Pancreas (tissue), 10 donors: ENCODE results near the gene SKAP1. TPM values are rescaled to one million over a fixed set of nuclear protein-coding genes. Genes with fewer than 3 reads are reported as not detected.
A peak's percentile ranks its signal among the peaks of the same experiment; 100 is the strongest.

ENCODE experiments used
- ATAC-seq, 4 donors: fragments of 200-7000 bp; cut with Tn5 transposase; one replicate each; pipeline versions ENCODE4 v1.8.0 to v1.9.1; 2020; ENCODE audit warnings: mild to moderate bottlenecking in 4 of 4, moderate library complexity in 4 of 4
- DNase-seq, 6 donors: peaks; one replicate each; pipeline ENCODE4 v3.0.0-alpha.2; 2020
- FAIRE-seq: peaks from 2 replicates; lab custom pipeline; 2012; peaks lifted over from hg19 to GRCh38; lab: Jason Lieb, UNC
- H3K27ac ChIP-seq, 4 donors: fragments of 200-600 bp; sonication (generic); 1 replicate in 3 of 4; 2 replicates in 1 of 4; pipeline versions ENCODE4 v1.5.0 to v1.8.0; 2020
- H3K27me3 ChIP-seq, 4 donors: fragments of 200-600 bp; one replicate each; pipeline ENCODE4 v1.8.0; 2021
- H3K36me3 ChIP-seq, 3 donors: fragments of 200-600 bp; sonication (generic) in 1 of 3; one replicate each; pipeline versions ENCODE4 v1.5.0 to v1.8.0; 2020 to 2021
- H3K4me1 ChIP-seq, 3 donors: fragments of 200-600 bp; one replicate each; pipeline ENCODE4 v1.8.0; 2021
- H3K4me3 ChIP-seq, 4 donors: fragments of 200-600 bp; sonication (generic) in 2 of 4; one replicate each; pipeline versions ENCODE4 v1.5.0 to v1.8.0; 2020 to 2021
- H3K9me3 ChIP-seq, 4 donors: fragments of 200-600 bp; one replicate each; pipeline ENCODE4 v1.8.0; 2021
- CTCF ChIP-seq, 4 donors: fragments of 200-600 bp; sonication (generic) in 3 of 4; IDR thresholded peaks; one replicate each; pipeline versions ENCODE4 v1.5.0 to v1.8.0; 2021; ENCODE audit warnings: antibody characterized with exemption in 4 of 4
- WGBS, 2 donors: extraction: QIAGEN DNeasy Blood & Tissue Kit; methylation state at CpG; one replicate each; pipeline ENCODE4 v1.1.7; 2013; 5-methylcytosine and 5-hydroxymethylcytosine counted together
- intact Hi-C, 3 donors: fragments of 100-400 bp; cut with DNase I; formaldehyde crosslinking; loops; one replicate each; pipeline versions ENCODE4 v1.11.1 to v1.14.2; 2022
- polyA plus RNA-seq, 2 donors: library from polyadenylated mRNA; stranded (reverse); fragments of 200-250 nt; gene quantifications; one replicate each; pipeline ENCODE4 v1.2.3, GENCODE V29; 2013
- total RNA-seq, 6 donors: library from RNA; stranded (reverse); fragmentation: NEBNext Ultra II Directional in 4 of 6; extraction: Animal tissue kit (Norgen Biotek cat#: 25700) in 4 of 6; gene quantifications; one replicate each; pipeline versions ENCODE4 v1.2.1 to v1.2.4, GENCODE V29; 2021 to 2023
- donor health status: healthy with polysubstance abuse.
- donor health status: DM: no; HTN: no; CAD: no; lungs with moderate emphysema.
- donor health status: DM: no; HTN: no; CAD: no.
- donor health status: control.
- donor health status: control.
- donor health status: Bipolar disorder and iron deficiency.
- donor health status: DM: yes; HTN: yes; CAD: no.
- donor health status: DM: no; HTN: no; CAD: no.
- donor health status: DM: no; HTN: no; CAD: no.
- donor health status: DM: yes; HTN: yes; CAD: no.

SKAP1 gene
- total and polyA plus RNA-seq, 8 donors: 0.92 to 5.2 (median 3.0) TPM

GRCh38 chr17:48132385-48132784 lies 297.6 kb downstream of the SKAP1 start:
- DNase-seq (no peak), ATAC-seq (peak in 1 of 4 donors; percentile 47), FAIRE-seq (no peak)
- Histone ChIP-seq H3K27ac (no peak overlapping the region), H3K36me3 (no peaks in the 10 kb centered on the region), H3K9me3 (no peaks in the 10 kb centered on the region), H3K4me3 (no peak overlapping the region), H3K4me1 (no peaks in the 10 kb centered on the region), H3K27me3 (no peaks in the 10 kb centered on the region)
- TF ChIP-seq CTCF (IDR thresholded peaks at IDR 0.05): no peak
- intact Hi-C loops: loop anchor here in 2 of 3 donors (5.0 to 10.0 kb wide), 3 partner anchors 50 to 105 kb away; no protein-coding TSS in a partner anchor
- WGBS, 2 donors: 62 to 73% methylated on average over 5 of the region's 5 CpGs

GRCh38 chr17:48131216-48131824 lies 298.7 kb downstream of the SKAP1 start:
- peak; percentile 54 to 87 (median 74) for TF ChIP-seq CTCF (IDR thresholded peaks at IDR 0.05)
- intact Hi-C loops: loop anchor here in 2 of 3 donors (5.0 to 10.0 kb wide), 3 partner anchors 49 to 104 kb away; no protein-coding TSS in a partner anchor
- Histone ChIP-seq H3K36me3 (no peaks in the 10 kb centered on the region), H3K27ac (no peak overlapping the region), H3K9me3 (no peaks in the 10 kb centered on the region), H3K4me3 (no peak overlapping the region), H3K27me3 (no peaks in the 10 kb centered on the region), H3K4me1 (no peaks in the 10 kb centered on the region)
- FAIRE-seq: peak; percentile 47
- 32 to 37% methylated on average over 4 of the region's 4 CpGs for WGBS, 2 donors
- ATAC-seq: peak; percentile 72 to 96 (median 91)
- peak in 3 of 6 donors; percentile 37 to 62 (median 53) for DNase-seq

DNA sequence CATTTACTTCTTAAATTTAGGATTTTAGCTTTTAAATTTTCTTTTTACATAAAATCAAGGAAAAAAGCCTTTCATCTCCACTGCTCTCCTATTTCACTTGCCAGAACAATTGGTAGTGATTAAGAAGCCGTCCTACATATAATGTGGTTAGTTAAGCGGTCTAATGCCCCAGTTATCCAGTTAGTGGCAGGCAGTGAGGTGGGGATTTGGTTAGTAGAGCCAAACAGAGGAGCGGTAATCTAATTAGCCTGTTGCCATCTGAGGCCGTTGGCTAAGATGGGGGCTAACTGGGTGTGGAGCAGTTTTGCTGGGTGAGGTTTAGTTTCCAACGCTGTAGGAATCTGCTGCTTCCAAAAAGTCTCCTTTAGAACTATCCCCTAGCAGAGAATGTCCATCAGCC lies 300.0 kb downstream of the SKAP1 start:
- no peaks in the 10 kb centered on the region for H3K36me3 ChIP-seq
- no peaks in the 10 kb centered on the region for H3K27me3 ChIP-seq
- no peaks in the 10 kb centered on the region for H3K4me1 ChIP-seq
- H3K9me3 ChIP-seq: no peaks in the 10 kb centered on the region
- DNase-seq (no peak), ATAC-seq (no peak), FAIRE-seq (no peak)
- TF ChIP-seq CTCF (IDR thresholded peaks at IDR 0.05): no peak
- no peak overlapping the region for H3K27ac ChIP-seq
- H3K4me3 ChIP-seq: no peak overlapping the region
- 57 to 71% methylated on average over 5 of the region's 5 CpGs for WGBS, 2 donors
- intact Hi-C loops: loop anchor here in 2 of 3 donors (5.0 to 10.0 kb wide), 3 partner anchors 48 to 103 kb away; no protein-coding TSS in a partner anchor

GRCh38 chr17:48128400-48128799 lies 301.6 kb downstream of the SKAP1 start:
- DNase-seq (no peak), ATAC-seq (no peak), FAIRE-seq (no peak)
- Histone ChIP-seq H3K27me3 (no peaks in the 10 kb centered on the region), H3K4me3 (no peak overlapping the region), H3K36me3 (no peaks in the 10 kb centered on the region), H3K4me1 (no peaks in the 10 kb centered on the region), H3K9me3 (no peaks in the 10 kb centered on the region), H3K27ac (no peak overlapping the region)
- intact Hi-C loops: no loop called here
- WGBS, 2 donors: 33 to 46% methylated on average over 5 of the region's 5 CpGs
- TF ChIP-seq CTCF (IDR thresholded peaks at IDR 0.05): no peak
